ENCODE measurements around the gene FAM163B.

DNA sequence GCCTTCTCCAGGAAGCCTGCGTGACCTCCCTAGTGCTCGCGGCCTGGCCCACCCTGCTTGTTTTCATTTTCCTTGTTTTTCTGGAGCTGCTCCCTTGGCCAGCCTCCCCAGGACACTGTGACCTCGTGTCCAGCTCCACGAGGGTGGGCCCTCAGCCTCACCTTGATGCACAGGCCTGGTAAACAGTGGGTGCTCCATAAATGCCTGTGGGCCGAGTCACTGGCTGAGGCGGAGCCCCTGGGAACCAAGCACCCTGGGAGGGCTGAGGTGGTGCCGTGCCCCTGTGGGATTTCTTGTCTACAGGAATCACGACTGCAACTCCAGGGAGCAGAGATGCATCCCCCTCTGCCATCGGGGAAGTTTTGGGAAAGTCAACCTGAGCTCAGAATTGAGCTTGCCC is 17.2 kb downstream of the FAM163B start:
- TF ChIP-seq, protein P1, sequence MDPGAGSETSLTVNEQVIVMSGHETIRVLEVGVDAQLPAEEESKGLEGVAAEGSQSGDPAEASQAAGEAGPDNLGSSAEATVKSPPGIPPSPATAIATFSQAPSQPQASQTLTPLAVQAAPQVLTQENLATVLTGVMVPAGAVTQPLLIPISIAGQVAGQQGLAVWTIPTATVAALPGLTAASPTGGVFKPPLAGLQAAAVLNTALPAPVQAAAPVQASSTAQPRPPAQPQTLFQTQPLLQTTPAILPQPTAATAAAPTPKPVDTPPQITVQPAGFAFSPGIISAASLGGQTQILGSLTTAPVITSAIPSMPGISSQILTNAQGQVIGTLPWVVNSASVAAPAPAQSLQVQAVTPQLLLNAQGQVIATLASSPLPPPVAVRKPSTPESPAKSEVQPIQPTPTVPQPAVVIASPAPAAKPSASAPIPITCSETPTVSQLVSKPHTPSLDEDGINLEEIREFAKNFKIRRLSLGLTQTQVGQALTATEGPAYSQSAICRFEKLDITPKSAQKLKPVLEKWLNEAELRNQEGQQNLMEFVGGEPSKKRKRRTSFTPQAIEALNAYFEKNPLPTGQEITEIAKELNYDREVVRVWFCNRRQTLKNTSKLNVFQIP (CRISPR knock-in tag; IDR thresholded peaks at IDR 0.05; ENCODE audit: borderline replicate concordance, low read depth) = no peak
- TF ChIP-seq ZFP30 (CRISPR knock-in tag; IDR thresholded peaks at IDR 0.05) (no peak), ARNTL (CRISPR knock-in tag; IDR thresholded peaks at IDR 0.05; ENCODE audit: borderline replicate concordance, low read depth) (no peak), GLIS3 (CRISPR knock-in tag; IDR thresholded peaks at IDR 0.05) (no peak), SNAI2 (CRISPR knock-in tag; IDR thresholded peaks at IDR 0.05) (no peak)
- TF ChIP-seq, protein P2, sequence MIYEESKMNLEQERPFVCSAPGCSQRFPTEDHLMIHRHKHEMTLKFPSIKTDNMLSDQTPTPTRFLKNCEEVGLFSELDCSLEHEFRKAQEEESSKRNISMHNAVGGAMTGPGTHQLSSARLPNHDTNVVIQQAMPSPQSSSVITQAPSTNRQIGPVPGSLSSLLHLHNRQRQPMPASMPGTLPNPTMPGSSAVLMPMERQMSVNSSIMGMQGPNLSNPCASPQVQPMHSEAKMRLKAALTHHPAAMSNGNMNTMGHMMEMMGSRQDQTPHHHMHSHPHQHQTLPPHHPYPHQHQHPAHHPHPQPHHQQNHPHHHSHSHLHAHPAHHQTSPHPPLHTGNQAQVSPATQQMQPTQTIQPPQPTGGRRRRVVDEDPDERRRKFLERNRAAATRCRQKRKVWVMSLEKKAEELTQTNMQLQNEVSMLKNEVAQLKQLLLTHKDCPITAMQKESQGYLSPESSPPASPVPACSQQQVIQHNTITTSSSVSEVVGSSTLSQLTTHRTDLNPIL (CRISPR knock-in tag; IDR thresholded peaks at IDR 0.05; ENCODE audit: low read depth) = no peak
